MM.1S (cell line): ENCODE data around the gene PPM1E.

Experiments used
- DNase-seq: peaks from one replicate; pipeline ENCODE4 v3.0.0-alpha.2; 2015
- H2AFZ ChIP-seq: fragments of 300-600 bp; sonication (generic); 2 replicates; pipeline ENCODE4 v1.6.0; 2016; ENCODE audit warnings: antibody characterized with exemption, low read length
- H3F3A ChIP-seq: fragments of 300-600 bp; sonication (generic); 2 replicates; pipeline ENCODE4 v1.6.1; 2016; ENCODE audit warnings: mild to moderate bottlenecking, antibody characterized with exemption, low read length, moderate library complexity, mixed read lengths; ENCODE audit not compliant: insufficient read depth
- H3K27ac ChIP-seq: fragments of 300-600 bp; sonication (generic); 2 replicates; pipeline ENCODE4 v1.5.1; 2016; ENCODE audit warnings: mild to moderate bottlenecking, low read length
- H3K27me3 ChIP-seq: fragments of 300-600 bp; sonication (generic); replicated peaks from 2 replicates; pipeline ENCODE4 v1.6.0; 2016; ENCODE audit warnings: low read length; ENCODE audit not compliant: insufficient read depth
- H3K36me3 ChIP-seq: fragments of 300-600 bp; sonication (generic); replicated peaks from 2 replicates; pipeline ENCODE4 v1.6.1; 2016; ENCODE audit warnings: mild to moderate bottlenecking, low read length, mixed read lengths; ENCODE audit not compliant: insufficient read depth
- H3K4me1 ChIP-seq: fragments of 300-600 bp; sonication (generic); 2 replicates; pipeline ENCODE4 v1.6.1; 2016; ENCODE audit warnings: low read length, mixed read lengths
- H3K4me2 ChIP-seq: fragments of 300-600 bp; sonication (generic); 2 replicates; pipeline ENCODE4 v1.6.0; 2016; ENCODE audit warnings: low read depth, low read length
- H3K4me3 ChIP-seq: fragments of 300-600 bp; sonication (generic); 2 replicates; pipeline ENCODE4 v1.5.1; 2016; ENCODE audit warnings: low read length, mixed read lengths
- H3K79me2 ChIP-seq: fragments of 300-600 bp; sonication (generic); 2 replicates; pipeline ENCODE4 v1.6.1; 2016; ENCODE audit warnings: mixed run types, low read length, mixed read lengths
- H3K9ac ChIP-seq: fragments of 300-600 bp; sonication (generic); 2 replicates; pipeline ENCODE4 v1.6.1; 2016; ENCODE audit warnings: low read length, mixed read lengths
- H3K9me2 ChIP-seq: fragments of 300-600 bp; sonication (generic); replicated peaks from 2 replicates; pipeline ENCODE4 v1.6.1; 2016; ENCODE audit warnings: mild to moderate bottlenecking, low read length, mixed read lengths; ENCODE audit not compliant: insufficient read depth
- H3K9me3 ChIP-seq: fragments of 300-600 bp; sonication (generic); replicated peaks from 2 replicates; pipeline ENCODE4 v1.6.1; 2016; ENCODE audit warnings: mild to moderate bottlenecking, low read length, mixed read lengths; ENCODE audit not compliant: insufficient read depth
- H4K20me1 ChIP-seq: fragments of 300-600 bp; sonication (generic); 2 replicates; pipeline ENCODE4 v1.6.1; 2016; ENCODE audit warnings: mild to moderate bottlenecking, low read length, moderate library complexity, mixed read lengths; ENCODE audit not compliant: insufficient read depth
- EZH2 ChIP-seq: fragments of 300-600 bp; sonication (generic); optimal IDR thresholded peaks from 2 replicates; pipeline ENCODE3; 2017; ENCODE audit warnings: low read depth, mild to moderate bottlenecking, antibody characterized with exemption, low read length, mixed read lengths
- EZH2phosphoT487 ChIP-seq: fragments of 300-600 bp; sonication (generic); IDR thresholded peaks from 2 replicates; pipeline ENCODE4 v1.6.1; 2018; ENCODE audit warnings: antibody characterized with exemption, low read length
- TF ChIP-seq, protein P1 (sequence below): fragments of 300-600 bp; sonication (generic); IDR thresholded peaks from 2 replicates; pipeline ENCODE4 v1.5.1; 2016; ENCODE audit warnings: antibody characterized with exemption, low read length, mixed read lengths

The PPM1E gene

GRCh38 chr17:58913971-58914769 is 158.5 kb downstream of the PPM1E start:
- TF ChIP-seq EZH2phosphoT487, result no peak
- TF ChIP-seq EZH2, result no peak
- TF ChIP-seq, protein P1, sequence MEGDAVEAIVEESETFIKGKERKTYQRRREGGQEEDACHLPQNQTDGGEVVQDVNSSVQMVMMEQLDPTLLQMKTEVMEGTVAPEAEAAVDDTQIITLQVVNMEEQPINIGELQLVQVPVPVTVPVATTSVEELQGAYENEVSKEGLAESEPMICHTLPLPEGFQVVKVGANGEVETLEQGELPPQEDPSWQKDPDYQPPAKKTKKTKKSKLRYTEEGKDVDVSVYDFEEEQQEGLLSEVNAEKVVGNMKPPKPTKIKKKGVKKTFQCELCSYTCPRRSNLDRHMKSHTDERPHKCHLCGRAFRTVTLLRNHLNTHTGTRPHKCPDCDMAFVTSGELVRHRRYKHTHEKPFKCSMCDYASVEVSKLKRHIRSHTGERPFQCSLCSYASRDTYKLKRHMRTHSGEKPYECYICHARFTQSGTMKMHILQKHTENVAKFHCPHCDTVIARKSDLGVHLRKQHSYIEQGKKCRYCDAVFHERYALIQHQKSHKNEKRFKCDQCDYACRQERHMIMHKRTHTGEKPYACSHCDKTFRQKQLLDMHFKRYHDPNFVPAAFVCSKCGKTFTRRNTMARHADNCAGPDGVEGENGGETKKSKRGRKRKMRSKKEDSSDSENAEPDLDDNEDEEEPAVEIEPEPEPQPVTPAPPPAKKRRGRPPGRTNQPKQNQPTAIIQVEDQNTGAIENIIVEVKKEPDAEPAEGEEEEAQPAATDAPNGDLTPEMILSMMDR, result no peak
- no peak overlapping the region for H3K4me2 ChIP-seq
- DNase-seq, result no peak

GRCh38 chr17:58917228-58917627 is 161.6 kb downstream of the PPM1E start:
- Histone ChIP-seq H3K79me2 (no peaks in the 10 kb centered on the region), H3K9me3 (no peaks in the 10 kb centered on the region)
- TF ChIP-seq, protein P1, result no peak

More at GRCh38 chr17:58913971-58914769, 158.5 kb downstream of the PPM1E start:
- Histone ChIP-seq H3K9me3 (no peaks in the 10 kb centered on the region), H3K4me3 (no peak overlapping the region), H2AFZ (no peak overlapping the region), H3K9ac (no peak overlapping the region), H3K27me3 (no peaks in the 10 kb centered on the region), H4K20me1 (no peaks in the 10 kb centered on the region), H3K27ac (no peak overlapping the region), H3K9me2 (no peaks in the 10 kb centered on the region), H3K79me2 (no peaks in the 10 kb centered on the region), H3K4me1 (no peaks in the 10 kb centered on the region), H3K36me3 (no peaks in the 10 kb centered on the region), H3F3A (no peaks in the 10 kb centered on the region)

DNA sequence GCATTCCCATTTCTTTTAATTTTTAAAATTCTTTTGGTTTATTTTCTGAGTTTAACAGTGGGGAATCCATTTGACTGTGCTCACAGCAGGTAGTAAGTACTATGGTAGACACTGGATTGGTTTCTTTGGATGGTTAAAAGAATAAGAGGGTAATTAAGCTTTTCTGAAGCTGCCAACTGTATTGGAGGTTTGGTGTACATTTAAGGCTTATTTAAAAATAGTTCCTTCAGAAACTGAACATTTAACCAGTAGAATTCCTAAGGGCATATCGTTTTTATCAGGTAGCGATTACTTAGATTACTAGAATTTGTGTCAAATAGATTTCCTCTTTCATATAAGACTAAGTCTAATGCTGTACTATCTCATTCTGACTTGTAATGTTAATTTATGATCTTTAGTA is 162.4 kb downstream of the PPM1E start:
- Histone ChIP-seq H3K4me2 (no peak overlapping the region), H3K27ac (no peak overlapping the region), H3K4me1 (0 out of 2 replicates have a peak, but pooled peaks cover 4% of the 10 kb centered on the region), H2AFZ (no peak overlapping the region), H3K79me2 (no peaks in the 10 kb centered on the region), H3K9me2 (no peaks in the 10 kb centered on the region), H3K27me3 (no peaks in the 10 kb centered on the region), H3K9me3 (no peaks in the 10 kb centered on the region), H3F3A (no peaks in the 10 kb centered on the region), H3K9ac (no peak overlapping the region), H3K36me3 (no peaks in the 10 kb centered on the region), H4K20me1 (no peaks in the 10 kb centered on the region), H3K4me3 (no peak overlapping the region)
- DNase-seq, result no peak
- TF ChIP-seq, protein P1, result no peak
- no peak for TF ChIP-seq EZH2
- no peak for TF ChIP-seq EZH2phosphoT487

More at GRCh38 chr17:58917228-58917627, 161.6 kb downstream of the PPM1E start:
- DNase-seq, result no peak
- Histone ChIP-seq H3K27ac (no peak overlapping the region), H2AFZ (no peak overlapping the region), H3K4me2 (no peak overlapping the region), H3K9me2 (no peaks in the 10 kb centered on the region), H3K4me1 (0 out of 2 replicates have a peak, but pooled peaks cover 4% of the 10 kb centered on the region), H4K20me1 (no peaks in the 10 kb centered on the region), H3K27me3 (no peaks in the 10 kb centered on the region), H3K4me3 (no peak overlapping the region), H3K36me3 (no peaks in the 10 kb centered on the region), H3K9ac (no peak overlapping the region), H3F3A (no peaks in the 10 kb centered on the region)
